ENCODE measurements around the gene MAML2. TPM values are rescaled to one million over a fixed set of nuclear protein-coding genes. Genes with fewer than 3 reads are reported as not detected.
A peak's percentile ranks its signal among the peaks of the same experiment; 100 is the strongest.

MAML2 gene
- total and polyA plus RNA-seq, 2 of the 13 experiments (the other 11 are each of a cell fraction or from before 2014, with no cell fraction given), result 2.3 to 25.9 TPM

- no peak for TF ChIP-seq PBX3 (CRISPR knock-in tag; IDR thresholded peaks at IDR 0.05; ENCODE audit: borderline replicate concordance)
- TF ChIP-seq ZBED4 (CRISPR knock-in tag; IDR thresholded peaks at IDR 0.05; ENCODE audit: borderline replicate concordance), result no peak
- TF ChIP-seq ZNF543 (CRISPR knock-in tag; IDR thresholded peaks at IDR 0.05), result peak; percentile 100
- no peak for TF ChIP-seq DDIT3 (CRISPR knock-in tag; IDR thresholded peaks at IDR 0.05)
- TF ChIP-seq KDM4B (CRISPR knock-in tag; IDR thresholded peaks at IDR 0.05), result no peak
- no peak for TF ChIP-seq ZNF17 (CRISPR knock-in tag; IDR thresholded peaks at IDR 0.05)
- TF ChIP-seq ZFP1 (CRISPR knock-in tag; IDR thresholded peaks at IDR 0.05), result no peak
- peak; percentile 42; the same call in 1 of the 2 replicates for TF ChIP-seq SALL1 (CRISPR knock-in tag; IDR thresholded peaks at IDR 0.05)
- no peak for TF ChIP-seq ZNF616 (CRISPR knock-in tag; IDR thresholded peaks at IDR 0.05; ENCODE audit: low read depth)
- TF ChIP-seq ZNF775 (CRISPR knock-in tag; IDR thresholded peaks at IDR 0.05; ENCODE audit: borderline replicate concordance), result no peak
- TF ChIP-seq ZBTB3 (CRISPR knock-in tag; IDR thresholded peaks at IDR 0.05; ENCODE audit: borderline replicate concordance, low read depth), result no peak
- no peak for TF ChIP-seq DBP (CRISPR knock-in tag; IDR thresholded peaks at IDR 0.05; ENCODE audit: not compliant biosample characterization)
- TF ChIP-seq ZNF549 (CRISPR knock-in tag; IDR thresholded peaks at IDR 0.05), result no peak
- TF ChIP-seq ZC3H13 (CRISPR knock-in tag; IDR thresholded peaks at IDR 0.05), result 0 out of 2 replicates have a peak, but pooled peaks have one; percentile 50
- TF ChIP-seq ZMAT3 (CRISPR knock-in tag; conservative IDR thresholded peaks at IDR 0.05), result no peak
- no peak for TF ChIP-seq SIX1 (CRISPR knock-in tag; IDR thresholded peaks at IDR 0.05; ENCODE audit: borderline replicate concordance)
- TF ChIP-seq KLF13 (CRISPR knock-in tag; IDR thresholded peaks at IDR 0.05), result no peak
- no peak for TF ChIP-seq ZNF274 (CRISPR knock-in tag; IDR thresholded peaks at IDR 0.05)
- TF ChIP-seq ZNF770 (CRISPR knock-in tag; IDR thresholded peaks at IDR 0.05), result no peak
These were observed 1.6 kb downstream of the MAML2 start (continued) for GRCh38 chr11:96341211-96342013.
